Astrocyte of the hippocampus (primary cell): ENCODE measurements around the gene PRSS16.

ENCODE experiments used
- DNase-seq: peaks from one replicate; pipeline ENCODE4 v3.0.0; 2011; ENCODE audit warnings: low read depth, low spot score

The PRSS16 gene

DNA sequence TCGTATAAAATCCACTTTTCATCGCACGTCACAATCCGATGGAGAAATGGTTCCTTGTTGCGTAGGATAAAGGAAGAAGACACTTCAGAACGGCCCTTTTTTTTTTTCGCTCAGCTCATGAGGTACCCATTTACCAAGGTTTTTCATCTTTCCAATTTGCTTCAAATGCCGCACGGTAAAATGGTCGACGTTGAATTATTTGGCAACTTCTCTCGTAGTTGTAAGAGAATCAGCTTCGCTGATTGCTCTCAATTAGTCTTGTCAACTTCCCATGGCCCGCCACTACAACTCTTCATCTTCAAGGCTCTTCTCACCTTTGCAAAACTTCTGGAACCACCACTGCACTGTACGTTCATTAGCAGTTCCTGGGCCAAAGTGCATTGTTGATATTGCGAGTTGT lies 35.8 kb downstream of the PRSS16 start:
- DNase-seq = no peak

DNA sequence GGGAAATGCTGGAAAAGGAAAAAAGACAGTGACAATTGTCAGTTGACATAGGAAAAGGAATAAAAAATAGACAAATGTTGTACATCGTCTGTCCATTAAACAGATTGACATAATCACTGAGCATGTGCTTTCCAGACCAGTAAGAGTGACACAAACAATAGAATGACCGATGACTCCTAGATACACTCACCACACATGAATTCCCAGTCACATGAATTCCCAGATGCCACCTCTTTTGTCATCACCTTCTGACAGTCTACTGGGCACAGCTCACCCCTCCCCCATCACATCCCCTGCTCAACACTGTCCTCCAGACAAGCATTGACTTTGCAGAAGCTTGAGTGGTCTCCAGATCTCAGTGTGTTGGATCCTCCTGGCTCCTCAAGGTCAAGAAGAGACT lies 38.6 kb downstream of the PRSS16 start:
- no peak for DNase-seq

DNA sequence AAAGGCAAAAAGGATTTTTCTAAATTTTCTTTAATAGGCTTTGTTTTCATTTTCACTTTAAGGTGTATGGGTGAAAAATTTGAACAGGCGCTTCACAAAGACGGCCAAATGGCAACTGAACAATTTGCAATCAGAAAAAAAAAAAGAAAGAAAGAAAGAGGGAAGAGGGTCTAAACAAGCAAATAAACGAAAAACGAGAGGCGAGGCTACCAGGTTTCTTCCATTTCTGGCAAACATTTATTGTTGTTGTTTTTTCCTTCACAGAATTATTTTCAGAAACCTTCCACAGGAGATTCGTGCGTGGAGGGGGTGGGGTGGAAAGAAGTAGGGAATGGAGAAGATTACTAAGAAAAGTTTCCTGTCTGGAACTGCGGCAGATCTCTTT lies 40.2 kb downstream of the PRSS16 start:
- no peak for DNase-seq

DNA sequence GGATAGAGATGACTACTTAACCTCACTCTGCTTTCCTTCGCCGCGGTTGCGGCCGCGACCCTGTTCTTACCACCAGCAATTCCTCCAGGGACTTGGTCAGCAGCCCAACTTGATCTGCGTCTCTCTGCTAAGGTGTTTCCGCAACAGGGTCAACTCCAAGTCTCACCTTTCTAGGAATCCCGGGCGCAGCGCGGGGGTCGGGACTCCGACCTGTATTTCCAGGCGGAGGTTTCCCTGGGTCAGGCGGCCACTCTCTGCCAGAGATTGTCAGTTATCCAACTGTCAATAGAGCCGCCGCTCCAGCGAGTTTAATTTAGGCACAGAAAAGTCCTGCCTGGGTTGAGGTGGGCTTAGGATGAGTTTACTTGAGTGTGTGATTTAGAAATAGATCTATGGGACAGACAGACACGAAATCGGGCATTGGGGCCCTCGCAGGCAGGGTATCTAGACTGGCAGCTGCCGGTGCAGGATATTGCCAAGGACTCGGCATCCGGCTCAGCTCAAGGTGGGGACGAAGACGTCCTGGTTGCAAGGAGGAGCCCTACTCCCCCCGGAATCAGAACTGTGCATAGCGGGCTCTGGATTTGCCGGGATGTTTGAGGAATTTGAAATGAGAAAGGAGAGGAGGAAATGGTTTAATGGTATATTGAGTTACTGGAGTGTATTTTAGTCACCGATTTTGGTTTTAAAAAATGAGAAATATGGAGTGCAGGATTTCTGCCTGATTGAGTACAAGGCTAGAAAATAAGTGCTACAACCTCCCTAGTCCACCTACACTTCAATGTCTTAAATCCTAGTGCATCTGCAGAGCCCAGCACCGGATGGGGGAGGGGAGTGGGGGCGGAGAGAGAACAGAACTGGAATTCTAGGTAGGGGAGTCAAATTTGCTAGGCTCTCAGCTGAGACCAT lies 40.9 kb downstream of the PRSS16 start:
- DNase-seq = no peak

DNA sequence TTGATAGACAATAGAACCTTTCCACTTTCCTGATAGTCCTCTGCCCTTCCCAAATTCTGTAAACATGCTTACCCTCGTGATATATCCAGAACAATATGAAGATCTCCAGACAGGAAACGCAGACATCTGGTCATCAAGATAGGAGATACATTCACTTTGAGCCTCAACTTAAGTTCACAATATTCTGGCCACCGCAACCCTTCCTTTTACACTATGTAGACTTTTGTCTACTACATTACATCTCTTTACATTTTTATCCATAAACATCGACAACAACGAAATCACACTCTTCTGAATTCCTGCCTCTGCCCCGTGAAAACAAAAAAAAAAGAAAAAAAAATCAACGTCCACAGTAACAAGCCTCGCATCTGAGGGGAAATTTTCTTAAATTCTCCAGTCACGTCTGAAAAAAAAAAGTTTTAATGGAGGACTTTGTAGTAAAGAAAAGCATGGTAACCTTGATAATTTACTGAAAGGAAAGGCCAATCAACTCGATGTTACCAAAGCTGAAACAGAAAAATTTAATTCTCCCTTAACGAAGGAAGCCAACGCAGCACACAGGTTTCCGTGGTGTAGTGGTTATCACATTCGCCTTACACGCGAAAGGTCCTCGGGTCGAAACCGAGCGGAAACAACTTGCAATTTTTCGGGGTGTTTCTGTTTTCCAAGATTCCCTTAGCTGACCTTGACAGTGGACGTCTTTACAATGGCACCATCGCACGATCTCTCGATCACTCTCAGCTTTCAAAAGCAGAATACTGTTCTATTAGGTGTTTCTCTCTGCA lies 42.8 kb downstream of the PRSS16 start:
- DNase-seq = peak; percentile 34

DNA sequence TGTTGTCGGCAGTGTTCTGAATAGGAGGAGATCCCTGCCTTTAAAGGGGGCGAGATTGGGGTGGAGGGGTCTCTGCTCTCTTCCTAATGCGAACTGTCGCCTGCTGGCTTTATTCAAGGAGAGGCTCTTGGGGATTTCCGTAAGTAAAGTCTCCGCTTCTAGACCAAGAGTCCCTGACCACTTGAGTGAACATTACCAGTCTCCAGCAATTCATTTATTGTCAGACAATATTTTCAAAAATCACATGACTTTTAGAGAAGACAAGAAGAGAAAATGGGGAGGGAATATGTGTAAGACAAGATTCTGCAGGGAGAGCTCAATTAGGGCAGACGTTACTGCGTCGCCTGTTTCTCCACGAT lies 43.3 kb downstream of the PRSS16 start:
- no peak for DNase-seq

DNA sequence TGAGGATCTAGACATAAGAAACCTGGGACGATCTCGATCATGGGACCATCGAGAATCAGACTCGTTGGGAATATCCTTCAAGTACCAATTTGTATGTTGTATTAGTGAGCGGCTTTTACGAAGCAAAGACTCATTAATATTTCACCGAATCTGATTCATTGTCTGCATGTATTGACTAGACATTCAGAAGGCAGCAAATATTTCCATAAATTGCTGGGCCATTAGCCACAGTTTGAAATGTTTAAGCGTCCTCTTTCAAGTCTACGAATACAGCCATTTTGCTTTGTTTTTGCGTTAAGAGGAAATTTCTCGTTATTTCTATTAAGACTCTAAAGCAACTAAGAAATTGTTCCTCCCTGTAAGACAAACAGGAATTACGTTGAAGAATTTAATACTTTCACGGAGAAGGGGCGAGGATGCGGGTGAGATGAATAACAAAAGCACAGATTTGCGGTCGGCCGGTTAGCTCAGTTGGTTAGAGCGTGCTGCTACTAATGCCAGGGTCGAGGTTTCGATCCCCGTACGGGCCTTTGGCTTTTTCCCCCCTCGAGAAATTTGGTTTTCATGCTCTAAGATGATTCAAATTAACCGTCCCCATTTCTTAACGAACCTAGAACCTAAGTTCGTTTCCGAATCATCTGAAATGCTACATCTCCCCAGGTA lies 46.1 kb downstream of the PRSS16 start:
- DNase-seq = peak; percentile 49

DNA sequence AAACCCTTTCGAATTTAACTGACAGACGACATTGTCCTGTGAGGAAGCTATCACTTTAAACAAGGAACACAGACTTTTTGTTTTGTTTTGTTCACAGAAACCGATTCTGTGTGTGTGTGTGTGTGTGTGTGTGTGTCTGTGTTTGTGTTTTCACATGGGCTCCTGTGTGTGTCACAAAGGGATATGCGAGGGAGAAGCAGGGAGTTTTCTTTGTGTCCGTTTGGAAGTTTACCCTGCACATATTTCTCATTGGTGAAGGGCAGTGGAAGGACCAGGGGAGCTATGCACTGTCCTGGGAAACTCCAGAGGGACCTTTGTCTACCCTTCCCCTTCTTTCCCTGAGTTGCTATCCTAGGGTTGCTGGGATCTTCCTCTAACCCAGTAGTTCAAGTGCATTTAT lies 46.9 kb downstream of the PRSS16 start:
- no peak for DNase-seq

DNA sequence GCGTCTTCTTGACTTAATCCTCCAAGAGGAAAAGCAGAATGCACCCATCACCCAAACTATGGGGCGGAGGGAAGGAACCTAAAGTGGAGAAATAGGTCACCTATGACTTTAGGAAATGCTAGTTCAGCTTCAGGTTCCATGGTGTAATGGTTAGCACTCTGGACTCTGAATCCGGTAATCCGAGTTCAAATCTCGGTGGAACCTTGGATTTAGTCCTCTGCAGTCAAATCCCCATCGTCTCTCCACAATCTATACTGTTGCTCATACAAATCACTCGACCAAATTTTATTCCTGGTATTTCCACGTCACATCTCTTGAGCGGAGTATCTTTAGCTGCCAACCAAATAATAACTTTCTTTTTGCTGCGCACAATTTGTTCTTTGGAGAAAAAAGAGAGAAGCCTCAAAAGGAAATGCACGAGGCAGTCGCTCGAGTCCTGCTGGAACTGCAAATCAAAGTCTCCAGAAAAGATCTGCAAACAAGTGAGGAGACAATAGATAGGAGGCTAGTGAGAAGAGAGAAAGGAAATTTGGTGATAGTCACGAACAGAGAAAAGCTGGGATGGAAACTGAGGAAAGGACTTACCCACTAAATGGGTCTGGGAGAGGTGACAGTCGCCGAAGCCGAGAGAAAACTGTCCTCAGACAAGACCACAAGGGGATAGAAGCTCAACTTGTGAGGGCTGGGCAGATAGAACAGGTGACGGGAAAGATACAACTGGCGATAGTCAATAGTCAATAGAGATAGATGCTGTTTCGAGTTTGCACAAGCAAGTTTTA lies 48.0 kb downstream of the PRSS16 start:
- DNase-seq = peak; percentile 50

DNA sequence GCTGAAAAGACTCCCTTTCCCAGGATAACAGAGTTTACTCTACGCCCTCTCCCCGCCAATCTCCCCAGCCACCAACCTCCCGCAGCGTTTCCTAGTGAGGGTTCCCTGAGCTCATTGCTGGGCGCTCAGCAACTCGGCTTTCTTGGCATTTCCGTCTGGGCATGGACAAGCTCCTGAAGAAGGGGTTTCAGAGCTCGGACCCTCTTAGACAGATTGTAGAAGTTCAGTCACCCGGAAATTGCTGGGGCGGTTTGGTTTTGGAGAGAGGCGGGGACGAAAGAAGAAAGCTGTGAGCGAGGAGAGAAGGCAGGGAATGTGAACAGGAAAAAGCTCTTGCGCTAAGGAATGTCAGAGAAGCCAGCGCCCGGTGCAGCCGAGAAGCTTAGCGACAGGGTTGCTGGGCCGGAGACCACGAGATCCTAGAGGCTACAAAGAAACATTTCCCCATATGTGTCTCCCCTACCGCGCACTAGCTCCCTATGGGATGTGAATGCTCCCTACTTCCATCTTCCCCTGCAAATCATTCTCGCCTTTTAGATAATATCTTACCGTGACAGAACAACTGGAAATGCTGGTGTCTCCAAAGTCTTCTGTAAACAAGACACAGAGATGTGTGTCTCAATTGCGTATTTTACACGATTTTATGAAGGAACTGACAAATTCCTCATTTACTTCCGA lies 48.7 kb downstream of the PRSS16 start:
- peak; percentile 46 for DNase-seq

DNA sequence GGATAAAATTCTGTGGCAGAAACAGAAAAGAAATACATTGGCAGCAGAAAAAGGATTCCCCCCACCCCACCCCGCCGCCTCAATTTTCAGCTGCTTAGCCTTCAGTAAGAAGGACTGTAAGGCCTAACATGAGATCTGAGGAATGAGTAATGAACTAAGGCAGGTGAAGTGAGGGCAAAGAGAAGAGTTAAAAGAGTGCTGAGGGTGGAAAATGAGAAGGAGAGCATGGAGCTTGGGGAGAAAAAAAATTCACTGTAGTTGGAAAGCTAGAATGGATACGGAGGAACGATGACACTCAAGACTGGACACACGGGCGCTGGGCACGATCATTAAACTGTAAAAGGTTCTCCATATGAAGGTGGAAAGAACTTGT lies 50.0 kb downstream of the PRSS16 start:
- DNase-seq = no peak

DNA sequence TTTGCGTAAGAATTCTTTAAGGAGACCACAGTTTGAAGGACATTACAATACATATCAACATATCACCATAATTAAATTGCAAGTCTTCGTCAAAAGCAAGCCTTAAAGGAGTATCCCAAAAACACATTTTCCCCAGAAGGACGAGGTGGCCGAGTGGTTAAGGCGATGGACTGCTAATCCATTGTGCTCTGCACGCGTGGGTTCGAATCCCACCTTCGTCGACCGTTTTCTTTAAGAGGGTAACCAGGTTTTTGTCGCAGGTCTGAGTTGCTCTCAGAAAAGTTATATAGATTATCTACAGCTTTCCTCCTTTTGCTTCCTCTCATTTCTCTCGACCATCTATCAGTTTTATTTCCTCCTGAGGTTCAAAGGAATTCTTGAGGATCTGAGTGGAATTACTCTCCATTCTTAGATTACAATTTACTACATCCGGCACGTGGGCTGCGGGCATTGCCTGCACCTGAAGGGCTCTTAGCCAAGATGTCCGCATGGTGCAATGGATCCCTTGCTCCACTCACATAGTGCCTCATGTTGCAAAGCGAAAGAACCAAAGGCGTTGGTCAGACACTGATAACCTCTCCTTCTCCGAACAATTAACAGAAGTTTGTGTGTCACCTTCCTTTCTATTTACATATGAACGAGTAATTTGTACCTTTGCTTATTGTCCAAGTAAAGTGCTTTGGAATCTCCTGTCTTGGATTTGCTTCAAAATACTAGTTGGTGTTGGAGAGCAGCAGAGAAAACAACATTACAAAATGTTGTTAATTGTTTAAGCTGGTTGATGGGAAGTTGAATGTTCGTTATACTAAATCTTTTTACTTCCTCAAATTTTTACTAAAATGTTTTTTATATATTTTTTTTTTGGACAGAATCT lies 50.6 kb downstream of the PRSS16 start:
- peak; percentile 24 for DNase-seq

DNA sequence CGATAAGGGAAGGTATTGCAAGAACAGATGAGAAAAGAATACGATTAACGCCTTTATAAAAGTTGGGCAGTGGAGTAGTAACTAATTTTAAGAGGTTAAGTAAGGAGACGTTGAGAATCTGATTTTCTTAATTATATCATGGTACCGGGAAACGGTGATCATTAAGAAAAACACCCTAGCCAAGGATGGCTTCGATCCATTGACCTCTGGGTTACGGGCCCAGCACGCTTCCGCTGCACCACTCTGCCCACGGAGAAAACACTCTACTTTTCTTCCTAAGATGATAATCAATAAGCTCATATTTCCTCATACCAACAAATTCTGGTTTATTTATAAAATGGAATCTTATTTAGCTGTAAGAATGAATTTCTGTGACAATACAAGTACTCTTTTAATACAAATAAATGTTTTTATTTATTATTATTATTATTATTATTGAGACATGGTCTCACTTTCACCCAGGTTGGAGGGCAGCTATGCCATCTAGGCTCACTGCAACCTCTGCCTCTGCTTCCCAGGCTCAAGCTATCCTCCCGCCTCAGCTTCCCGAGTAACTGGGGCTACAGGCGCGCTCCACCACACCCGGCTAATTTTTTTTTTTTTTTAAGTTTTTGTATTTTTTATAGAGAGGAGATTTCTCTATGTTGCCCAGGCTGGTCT lies 56.2 kb downstream of the PRSS16 start:
- DNase-seq = no peak
